Nephron (organoid): ENCODE data around the gene PPP1R1C.

Experiments
- H3K27ac Mint-ChIP-seq, 3 experiments: 2 replicates each; pipeline ENCODE4 v1.8.0; 2020; ENCODE audit warnings: mixed read lengths in 3 of 3, mild to moderate bottlenecking in 2 of 3, moderate library complexity in 1 of 3
- H3K27me3 Mint-ChIP-seq: 2 replicates; pipeline ENCODE4 v1.8.0; 2021; ENCODE audit warnings: low read depth, mild to moderate bottlenecking, moderate library complexity, mixed read lengths
- H3K36me3 Mint-ChIP-seq: 2 replicates; pipeline ENCODE4 v1.8.0; 2020; ENCODE audit warnings: low read depth, mixed read lengths
- H3K4me1 Mint-ChIP-seq: 2 replicates; pipeline ENCODE4 v1.8.0; 2020; ENCODE audit warnings: mixed read lengths
- H3K4me3 Mint-ChIP-seq, 3 experiments: 2 replicates each; pipeline ENCODE4 v1.8.0; 2020; ENCODE audit warnings: mild to moderate bottlenecking in 3 of 3, mixed read lengths in 3 of 3, moderate library complexity in 2 of 3
- H3K9me3 Mint-ChIP-seq: 2 replicates; pipeline ENCODE4 v1.8.0; 2020; ENCODE audit warnings: mixed read lengths
- CTCF ChIP-seq, 3 experiments: fragments of 200-600 bp; sonication (generic); IDR thresholded peaks; one replicate each; pipeline ENCODE4 v1.5.0; 2021; ENCODE audit warnings: antibody characterized with exemption in 3 of 3; ENCODE audit not compliant: unreplicated experiment in 3 of 3

Gene PPP1R1C

GRCh38 chr2:182090486-182090885, 104.8 kb downstream of the PPP1R1C start:
- Mint-ChIP-seq H3K4me1 (peaks cover 52% of the 10 kb centered on the region), H3K36me3 (no peaks in the 10 kb centered on the region), H3K27ac (peak overlapping the region; percentile 43 to 64 (median 54)), H3K9me3 (peaks cover 12% of the 10 kb centered on the region), H3K27me3 (no peaks in the 10 kb centered on the region), H3K4me3 (no peak overlapping the region)
- TF ChIP-seq CTCF (IDR thresholded peaks at IDR 0.05; ENCODE audit: unreplicated experiment in 3 of 3) = no peak

GRCh38 chr2:182097571-182098164, 112.0 kb downstream of the PPP1R1C start:
- Mint-ChIP-seq H3K27ac (peak overlapping the region in 1 of 3 experiments; percentile 6), H3K36me3 (no peaks in the 10 kb centered on the region), H3K27me3 (no peaks in the 10 kb centered on the region), H3K9me3 (peaks cover 12% of the 10 kb centered on the region), H3K4me1 (peaks cover 16% of the 10 kb centered on the region), H3K4me3 (no peak overlapping the region)
- no peak for TF ChIP-seq CTCF (IDR thresholded peaks at IDR 0.05; ENCODE audit: unreplicated experiment in 3 of 3)

- Mint-ChIP-seq H3K27me3 (no peaks in the 10 kb centered on the region), H3K36me3 (no peaks in the 10 kb centered on the region), H3K9me3 (peaks cover 8% of the 10 kb centered on the region), H3K4me1 (peaks cover 16% of the 10 kb centered on the region), H3K4me3 (no peak overlapping the region), H3K27ac (no peak overlapping the region)
- no peak for TF ChIP-seq CTCF (IDR thresholded peaks at IDR 0.05; ENCODE audit: unreplicated experiment in 3 of 3)
Observed at GRCh38 chr2:182098648-182099047, 113.0 kb downstream of the PPP1R1C start.

DNA sequence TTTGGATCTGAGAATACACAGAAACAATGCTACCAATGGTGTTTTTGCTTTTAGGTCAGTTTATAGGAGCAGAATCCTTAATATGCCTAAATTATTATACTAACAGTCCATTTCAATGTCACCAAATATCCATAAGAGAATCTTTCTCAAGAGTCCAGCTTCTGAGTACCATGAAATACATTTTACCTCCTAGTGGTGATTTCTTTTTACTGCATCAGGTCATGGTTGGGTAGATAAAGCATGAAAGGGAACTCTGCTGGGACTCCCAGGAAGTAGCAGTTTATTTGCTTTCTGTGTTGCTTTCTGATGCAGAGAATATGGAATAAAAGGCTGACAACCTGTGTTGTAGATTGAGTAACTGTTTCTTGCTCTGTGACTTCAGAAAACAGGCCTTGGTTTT, 115.6 kb downstream of the PPP1R1C start:
- Mint-ChIP-seq H3K4me3 (no peak overlapping the region), H3K27me3 (no peaks in the 10 kb centered on the region), H3K27ac (peak overlapping the region in 1 of 3 experiments; percentile 68), H3K4me1 (peaks cover 14% of the 10 kb centered on the region), H3K36me3 (no peaks in the 10 kb centered on the region), H3K9me3 (peaks cover 10% of the 10 kb centered on the region)
- TF ChIP-seq CTCF (IDR thresholded peaks at IDR 0.05; ENCODE audit: unreplicated experiment in 3 of 3) = no peak

DNA sequence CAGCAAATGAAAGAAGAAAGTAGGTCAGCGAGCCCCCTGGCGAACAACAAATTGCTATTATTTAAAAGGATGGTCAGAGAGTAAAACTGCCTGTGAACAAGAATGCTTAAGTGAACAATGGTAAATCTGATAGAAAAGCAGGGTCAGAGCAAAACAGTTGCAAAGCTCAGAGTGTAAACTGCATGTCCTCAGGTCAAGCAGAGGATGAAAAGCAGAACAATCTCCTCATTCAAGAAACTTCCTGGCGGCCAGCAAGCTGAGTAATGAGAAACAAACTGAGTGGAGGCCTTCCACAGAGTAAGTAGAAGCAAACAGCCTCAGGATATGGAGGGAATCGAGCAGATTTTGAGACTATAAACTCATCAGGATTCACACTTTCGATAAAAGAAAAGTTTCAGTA, 117.9 kb downstream of the PPP1R1C start:
- Mint-ChIP-seq H3K27me3 (no peaks in the 10 kb centered on the region), H3K4me3 (no peak overlapping the region), H3K9me3 (peaks cover 10% of the 10 kb centered on the region), H3K36me3 (no peaks in the 10 kb centered on the region), H3K27ac (no peak overlapping the region), H3K4me1 (no peaks in the 10 kb centered on the region)
- TF ChIP-seq CTCF (IDR thresholded peaks at IDR 0.05; ENCODE audit: unreplicated experiment in 3 of 3) = no peak

GRCh38 chr2:182110347-182110746, 124.7 kb downstream of the PPP1R1C start:
- H3K36me3 Mint-ChIP-seq = no peaks in the 10 kb centered on the region
- H3K4me1 Mint-ChIP-seq = no peaks in the 10 kb centered on the region
- H3K9me3 Mint-ChIP-seq = peaks cover 2% of the 10 kb centered on the region
- no peaks in the 10 kb centered on the region for H3K27me3 Mint-ChIP-seq
- H3K27ac Mint-ChIP-seq = no peak overlapping the region
- TF ChIP-seq CTCF (IDR thresholded peaks at IDR 0.05; ENCODE audit: unreplicated experiment in 3 of 3) = no peak
- no peak overlapping the region for H3K4me3 Mint-ChIP-seq
